Midbrain (tissue), 1 donor: Measurements from ENCODE around the gene UVRAG.

Source experiments
- DNase-seq: peaks from one replicate; lab custom pipeline; 2025; lab: John Stamatoyannopoulos, UW

The UVRAG gene

DNA sequence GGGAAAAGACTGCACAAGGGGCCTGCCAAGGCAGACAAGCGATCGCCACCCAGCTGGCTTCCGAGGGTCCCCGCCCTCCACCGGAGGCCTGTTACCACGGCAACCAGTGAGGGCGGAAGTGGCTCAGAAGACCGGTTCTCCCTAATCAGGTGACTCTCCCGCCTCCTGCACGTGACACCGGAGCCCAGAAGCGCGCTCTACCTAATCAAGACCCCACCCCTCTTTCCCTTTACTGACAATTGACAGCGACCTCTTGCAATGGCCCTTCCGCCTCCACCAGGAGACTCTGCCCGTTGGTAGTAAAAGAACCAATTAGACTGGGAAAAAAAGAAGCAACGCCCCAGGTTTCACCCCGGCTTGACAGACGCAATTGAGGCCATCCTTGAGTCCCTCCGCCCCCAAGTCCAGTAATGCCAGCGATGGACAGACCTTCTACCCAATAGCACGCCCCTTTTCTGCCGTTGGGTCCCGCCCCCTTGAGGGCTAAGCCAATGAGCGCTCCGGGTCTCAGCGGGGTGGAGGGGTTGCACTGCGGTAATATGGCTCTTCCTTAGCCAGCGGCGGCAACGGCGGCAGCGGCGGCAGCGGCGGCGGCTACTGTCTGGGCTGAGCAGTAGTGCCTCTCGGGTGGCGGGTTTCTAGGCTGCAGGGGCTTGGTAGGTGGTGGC lies at the start of gene UVRAG:
TSS of gene UVRAG (plus strand) at position 534 of the 668 bp plus-strand sequence. CDS start 198 bp downstream, outside the sequence.
- peak; percentile 100 for DNase-seq

DNA sequence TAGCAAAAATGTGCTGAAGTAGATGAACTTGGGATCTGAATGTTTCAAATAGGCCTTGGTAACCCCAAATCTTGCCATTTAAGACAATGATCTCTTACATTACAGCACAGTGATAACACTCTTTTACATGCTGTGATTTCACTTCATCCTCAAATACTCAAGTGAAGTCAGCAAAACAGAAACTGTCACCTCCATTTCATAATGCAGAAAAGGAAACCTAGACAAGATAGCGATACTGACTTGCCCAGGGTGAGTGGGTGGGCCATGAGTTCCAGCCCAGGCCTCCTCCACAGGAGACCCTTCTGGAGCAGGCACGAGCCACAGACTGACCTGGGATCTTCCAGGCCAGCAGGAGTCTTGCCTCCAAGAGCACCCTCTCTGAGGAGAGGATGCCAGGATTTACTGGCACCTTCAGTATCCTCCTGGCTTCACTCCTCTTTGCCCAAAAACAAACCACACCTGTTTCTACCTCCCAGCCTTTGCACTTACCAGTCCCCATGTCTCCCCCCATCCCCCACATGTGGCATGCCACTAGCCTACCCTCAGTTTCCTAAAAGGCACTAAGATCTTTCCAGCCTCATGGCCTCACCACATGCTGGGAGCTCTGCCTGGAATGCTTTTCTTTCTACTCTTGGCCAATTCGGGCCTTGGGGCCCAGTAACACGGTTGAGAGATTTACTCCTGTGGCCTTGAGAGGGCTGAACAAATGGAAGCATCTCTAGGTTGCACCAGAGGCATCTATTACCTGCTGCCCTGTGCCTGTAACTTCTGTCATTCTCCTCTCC lies 48.4 kb upstream of the UVRAG start:
- DNase-seq, result no peak

GRCh38 chr11:75767228-75767572 lies 47.8 kb upstream of the UVRAG start:
- DNase-seq, result no peak

GRCh38 chr11:75767793-75768111 lies 47.3 kb upstream of the UVRAG start:
- no peak for DNase-seq

DNA sequence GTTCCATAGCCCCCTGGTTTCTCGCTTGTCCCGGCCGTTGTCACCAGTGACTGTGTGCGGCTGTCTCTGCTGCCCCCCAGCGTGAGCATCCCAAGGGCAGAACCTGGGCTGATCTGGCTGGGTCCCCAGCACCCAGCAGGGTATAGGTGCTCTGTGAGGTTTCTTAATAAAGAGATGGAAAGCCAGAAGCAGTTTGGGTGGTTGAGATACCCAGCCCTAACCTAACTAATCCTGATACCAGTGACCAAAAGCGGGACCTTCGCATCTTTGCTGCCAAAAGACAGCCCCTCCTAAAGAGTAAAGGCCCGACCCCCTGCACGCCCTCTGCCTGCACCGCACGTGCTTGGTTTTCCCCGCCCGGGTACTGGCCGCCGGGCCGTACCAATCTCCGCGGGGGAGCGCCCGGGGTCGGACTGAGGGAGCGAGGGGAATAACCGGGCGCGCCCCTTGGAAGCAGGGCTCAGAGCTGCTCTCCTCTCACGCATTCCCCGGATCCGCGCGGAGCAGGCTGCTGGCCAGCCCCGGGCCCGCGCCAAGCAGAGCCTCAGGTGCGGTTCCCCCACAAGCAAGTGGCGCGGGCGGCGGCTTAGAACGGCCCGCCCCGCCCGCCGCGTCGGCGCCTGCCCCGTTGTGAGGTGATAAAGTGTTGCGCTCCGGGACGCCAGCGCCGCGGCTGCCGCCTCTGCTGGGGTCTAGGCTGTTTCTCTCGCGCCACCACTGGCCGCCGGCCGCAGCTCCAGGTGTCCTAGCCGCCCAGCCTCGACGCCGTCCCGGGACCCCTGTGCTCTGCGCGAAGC lies 46.7 kb upstream of the UVRAG start, which contains the start of gene DGAT2:
TSS of gene DGAT2 (plus strand) at position 667 of the 797 bp plus-strand sequence. CDS start 214 bp downstream, outside the sequence.
- DNase-seq, result peak; percentile 51

DNA sequence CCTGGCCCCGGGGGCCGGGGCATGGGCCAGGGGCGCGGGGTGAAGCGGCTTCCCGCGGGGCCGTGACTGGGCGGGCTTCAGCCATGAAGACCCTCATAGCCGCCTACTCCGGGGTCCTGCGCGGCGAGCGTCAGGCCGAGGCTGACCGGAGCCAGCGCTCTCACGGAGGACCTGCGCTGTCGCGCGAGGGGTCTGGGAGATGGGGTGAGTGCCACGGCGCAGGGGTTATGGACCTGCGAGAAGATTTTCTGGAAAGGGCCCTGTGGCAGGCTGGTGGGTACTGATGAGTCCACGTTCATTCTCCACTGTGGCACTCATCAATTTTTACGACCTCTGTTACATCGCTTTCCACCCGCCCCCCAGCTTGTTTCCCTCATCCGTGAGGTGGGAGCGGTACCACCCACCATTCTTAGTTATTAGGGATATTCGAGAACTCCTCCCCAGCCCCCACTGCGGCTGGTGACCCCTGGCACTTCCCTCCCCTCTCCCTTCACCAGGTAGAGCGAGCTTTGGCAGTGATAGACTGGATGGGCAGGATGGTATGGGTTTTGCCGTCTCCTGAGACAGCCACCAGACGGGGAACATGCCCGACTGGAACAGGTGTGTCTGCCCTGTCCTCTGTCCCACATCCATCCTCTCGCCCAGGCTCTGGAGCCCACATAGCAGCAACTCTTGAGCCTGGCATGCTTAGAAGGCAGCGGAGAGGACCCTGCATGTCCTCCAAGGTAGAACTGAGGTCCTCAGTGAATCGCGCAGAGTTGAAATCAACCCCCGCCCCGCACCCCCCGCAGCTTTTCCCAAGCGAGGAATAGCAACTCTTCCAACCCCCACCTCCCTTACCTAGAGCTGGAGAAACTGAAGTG lies 45.9 kb upstream of the UVRAG start:
- no peak for DNase-seq

GRCh38 chr11:75770102-75770501 lies 44.9 kb upstream of the UVRAG start:
- no peak for DNase-seq

DNA sequence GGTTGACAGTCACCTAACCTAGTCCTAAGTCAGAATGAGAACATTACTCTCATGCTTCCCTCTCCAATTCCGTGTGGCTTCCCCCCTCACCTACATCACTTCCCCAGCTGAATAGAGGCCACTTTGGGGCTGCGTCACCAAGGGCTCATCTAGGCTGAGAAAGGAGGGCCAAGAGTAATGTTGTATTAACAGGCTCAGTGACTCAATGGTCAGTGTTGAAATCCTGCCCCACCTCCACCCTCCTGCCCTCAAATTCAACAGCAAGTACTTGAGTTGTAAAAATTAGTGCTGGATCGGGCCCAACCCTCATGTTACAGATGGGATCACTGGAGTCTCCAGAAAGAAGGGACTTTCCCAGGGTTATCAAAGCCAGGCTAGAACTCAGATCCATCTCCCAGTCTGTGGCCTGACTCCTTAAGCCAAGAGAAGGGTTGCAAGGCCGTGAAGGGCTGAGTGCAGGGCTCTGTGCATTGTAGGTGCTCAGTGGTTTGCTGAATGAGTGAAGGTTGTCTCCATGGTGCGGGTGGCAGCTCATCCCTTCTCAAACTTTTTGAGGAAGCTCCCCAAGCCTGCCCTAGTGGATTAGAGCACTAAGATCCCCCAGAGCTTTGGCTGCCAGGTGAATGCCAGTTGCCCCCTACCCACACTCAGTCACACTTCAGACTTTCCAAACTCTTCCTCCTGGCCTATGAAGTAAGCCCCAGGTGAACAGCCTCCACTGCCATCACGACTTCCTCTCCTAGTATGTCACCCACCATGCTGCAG lies 43.2 kb upstream of the UVRAG start:
- DNase-seq, result no peak

DNA sequence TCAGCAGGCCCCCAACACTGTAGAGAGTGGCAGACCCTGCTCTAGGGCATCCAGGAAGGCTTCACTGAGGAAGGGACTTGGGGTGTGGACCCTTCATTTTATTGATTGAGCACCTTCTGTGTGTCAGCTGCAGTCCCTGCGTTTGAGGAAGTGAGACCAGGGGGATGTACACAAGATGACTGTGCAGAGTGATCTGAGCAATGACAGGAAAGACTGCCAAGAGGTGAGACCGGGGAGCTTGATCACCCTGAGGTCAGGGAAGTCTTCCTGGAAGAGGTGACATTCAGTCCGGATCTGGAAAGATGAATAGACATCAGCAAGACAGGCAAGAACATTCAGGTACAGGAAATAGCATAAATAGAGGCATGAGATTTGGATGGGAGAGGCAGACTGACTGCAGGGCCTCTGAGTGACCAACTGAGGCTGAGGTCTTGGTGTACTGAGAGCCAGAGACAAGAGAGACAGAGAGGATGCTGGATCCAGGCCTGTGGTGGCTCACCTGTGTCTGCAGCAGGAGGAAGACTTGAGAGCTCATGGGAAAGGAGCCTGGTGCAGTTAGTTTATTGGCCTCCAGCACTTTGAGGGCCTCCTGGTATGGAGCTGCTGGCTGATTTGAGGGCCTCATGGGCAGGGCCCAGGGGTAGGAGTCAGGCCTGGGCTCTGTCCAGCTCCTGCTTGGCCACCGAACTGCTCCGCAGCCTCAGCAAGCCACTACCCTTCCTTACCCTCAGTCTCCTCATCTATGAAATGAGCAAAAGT lies 41.2 kb upstream of the UVRAG start:
- DNase-seq, result no peak

DNA sequence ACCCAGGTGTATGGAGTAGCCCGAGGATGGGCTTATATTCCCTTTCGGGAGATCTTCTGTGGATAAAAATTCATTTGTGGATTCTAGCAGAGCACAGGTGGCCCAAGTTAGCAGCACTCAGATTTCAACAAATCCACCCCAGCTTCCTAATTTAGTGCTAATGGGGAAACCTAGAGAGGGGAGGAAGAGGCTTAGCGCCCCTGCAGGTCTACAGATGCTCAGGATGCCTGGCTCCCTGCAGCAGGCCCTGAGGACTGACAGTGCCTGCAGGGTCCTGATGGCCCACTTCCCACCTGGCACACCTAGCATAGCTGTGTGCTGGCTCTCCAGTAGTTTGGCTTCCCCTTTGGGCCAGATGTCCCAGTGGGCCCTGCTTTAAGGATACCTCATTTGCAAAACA lies 40.0 kb upstream of the UVRAG start:
- DNase-seq, result no peak

- DNase-seq, result no peak
Observed at GRCh38 chr11:75776546-75776945, 38.5 kb upstream of the UVRAG start.

DNA sequence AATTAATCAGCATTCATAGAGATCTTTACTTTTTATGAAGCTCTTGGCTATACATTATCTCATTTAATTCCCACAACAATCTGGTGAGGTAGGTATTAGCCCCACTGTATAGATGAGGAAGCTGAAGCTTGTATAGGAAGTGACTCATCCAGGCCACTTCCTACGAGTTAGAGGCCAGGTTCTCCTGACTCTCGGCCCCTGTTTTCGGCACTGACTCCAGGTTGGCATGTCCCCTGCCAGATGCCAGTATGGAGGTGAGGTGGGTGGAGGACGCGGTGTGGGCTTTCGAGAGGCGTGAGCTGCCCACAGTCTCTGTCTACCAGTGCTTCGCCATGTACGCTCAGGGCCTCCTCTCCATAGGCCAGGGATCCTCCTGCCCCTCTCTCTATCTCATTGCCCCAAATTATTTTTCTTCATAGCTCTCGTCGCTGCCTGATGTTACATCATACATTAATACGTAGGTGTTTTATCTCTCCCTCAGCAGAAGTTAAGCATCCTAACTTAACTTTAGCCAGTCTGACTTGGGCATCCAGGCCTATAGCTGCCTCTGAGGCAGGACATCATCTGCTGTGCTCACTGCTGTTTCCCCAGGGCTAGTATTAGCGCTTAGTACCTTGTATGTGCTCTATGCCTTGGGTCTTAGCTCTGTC lies 37.4 kb upstream of the UVRAG start:
- no peak for DNase-seq

- DNase-seq, result no peak
Observed at GRCh38 chr11:75778962-75779361, 36.0 kb upstream of the UVRAG start.

- DNase-seq, result no peak
Observed at GRCh38 chr11:75779960-75780359, 35.0 kb upstream of the UVRAG start.

GRCh38 chr11:75780888-75781287 lies 34.1 kb upstream of the UVRAG start:
- DNase-seq, result no peak

DNA sequence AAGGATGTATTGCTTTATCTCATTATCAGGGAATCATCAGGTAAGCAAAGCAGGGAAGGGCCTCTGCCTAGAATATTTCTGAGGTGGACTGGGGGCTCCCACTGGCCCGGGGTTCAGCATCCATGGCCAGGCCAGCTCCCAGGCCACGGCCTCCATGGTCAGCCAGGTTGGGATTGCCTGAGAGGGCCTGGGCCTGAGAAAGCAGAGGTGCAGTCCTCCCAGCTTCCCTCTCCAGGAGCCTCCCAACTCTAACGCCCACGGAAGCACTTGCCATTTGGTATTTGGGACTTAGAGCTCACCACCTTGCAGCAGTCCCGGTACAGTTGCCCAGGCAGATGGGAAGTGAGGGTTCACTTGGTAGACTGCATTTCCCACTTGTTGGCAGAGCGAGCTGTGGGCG lies 33.7 kb upstream of the UVRAG start:
- DNase-seq, result no peak

DNA sequence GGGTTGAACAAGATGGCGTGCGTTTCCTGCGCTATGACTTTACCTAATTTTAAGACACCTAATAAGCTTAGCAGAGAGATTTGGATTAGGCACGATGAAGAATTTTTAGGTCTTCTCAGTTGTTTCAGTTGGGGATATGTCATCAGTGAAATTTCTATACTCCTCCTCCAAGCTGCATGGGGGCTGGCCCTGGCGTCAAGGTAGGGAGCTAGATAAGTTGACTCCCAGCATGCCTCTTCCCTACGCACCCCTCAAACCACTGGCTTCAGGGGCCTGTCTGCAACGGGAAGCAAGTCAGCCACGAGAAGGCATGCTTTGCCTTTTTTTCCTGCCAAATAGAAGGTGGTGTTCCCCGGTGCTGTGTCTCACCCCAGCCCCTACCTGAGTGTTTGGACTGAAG lies 33.2 kb upstream of the UVRAG start:
- no peak for DNase-seq

GRCh38 chr11:75782540-75783263 lies 32.3 kb upstream of the UVRAG start:
- no peak for DNase-seq

DNA sequence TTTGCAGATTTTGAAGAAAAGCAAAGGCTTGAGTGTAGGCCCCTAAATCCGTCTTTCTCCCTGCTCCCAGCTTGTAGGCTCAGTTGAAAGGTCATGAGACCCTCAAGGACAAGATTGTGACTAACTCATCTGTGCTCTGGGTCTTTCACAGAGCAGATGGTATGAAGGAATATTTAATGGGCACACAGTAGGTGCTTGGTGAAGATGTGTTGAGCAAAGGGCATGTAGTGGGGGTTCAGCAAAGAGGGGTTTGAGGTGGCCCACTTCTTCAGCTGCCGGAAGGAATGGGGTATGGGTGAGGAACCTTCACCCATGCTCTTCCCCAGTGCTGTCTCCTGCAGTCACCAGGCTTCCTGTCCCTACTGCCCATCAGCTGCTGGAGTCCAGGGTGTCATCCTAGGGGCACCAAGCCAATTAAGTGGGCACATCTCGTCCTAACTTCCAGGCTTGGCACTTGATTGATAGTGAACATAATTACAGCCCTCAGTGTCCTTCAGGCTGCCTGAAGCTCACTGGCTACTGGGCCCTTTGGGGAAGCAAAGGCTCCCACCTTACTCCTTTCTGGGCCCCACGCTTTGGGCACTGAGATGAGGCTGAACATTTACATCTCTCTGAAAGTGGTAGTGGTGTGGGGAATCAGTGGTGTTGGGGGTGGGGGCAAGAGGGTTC lies 31.5 kb upstream of the UVRAG start:
- DNase-seq, result no peak
